Measurements from ENCODE around the gene ENDOV. TPM values are rescaled to one million over a fixed set of nuclear protein-coding genes. Genes with fewer than 3 reads are reported as not detected.

ENDOV gene
- total and polyA plus RNA-seq, 2 donors (not counting 3 experiments of a cell fraction or from before 2014, with no cell fraction given), result 20.4 to 25.9 TPM

DNA sequence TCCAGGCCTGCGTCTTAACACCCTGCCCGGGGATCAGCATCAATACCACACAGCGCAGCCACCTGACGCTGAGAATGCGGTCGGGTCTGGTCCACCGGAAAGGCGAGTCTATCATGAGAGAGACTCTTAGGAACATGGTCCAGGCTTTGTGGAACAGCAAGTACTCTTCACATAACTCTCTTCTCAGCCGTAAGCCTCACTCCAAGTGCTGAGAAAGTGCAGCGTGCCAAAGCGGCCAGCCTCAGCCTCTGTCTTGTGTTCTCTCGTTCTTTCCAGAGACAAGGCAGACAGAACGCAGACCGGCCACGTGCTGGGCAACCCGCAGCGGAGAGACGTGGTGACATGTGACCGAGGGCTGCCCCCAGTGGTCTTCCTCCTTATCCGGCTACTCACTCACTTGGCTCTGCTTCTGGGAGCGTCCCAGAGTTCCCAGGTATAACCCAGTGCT, 34.4 kb upstream of the ENDOV start:
- Histone ChIP-seq H3K4me1 (ENCODE audit: control insufficient read depth, extremely low read depth, insufficient read depth, low read length) (peaks cover 8% of the 10 kb centered on the region), H3K27ac (ENCODE audit: insufficient read depth, low read depth, low read length) (no peak overlapping the region), H2AFZ (ENCODE audit: low read depth, low read length) (no peak overlapping the region), H3K27me3 (ENCODE audit: control insufficient read depth in 2 of 2, insufficient read depth in 2 of 2, low read length in 2 of 2) (no peaks in the 10 kb centered on the region), H4K20me1 (replicated peaks; ENCODE audit: control insufficient read depth, extremely low read depth, insufficient read depth, low read length) (no peaks in the 10 kb centered on the region), H3K9me3 (replicated peaks; ENCODE audit: control insufficient read depth, insufficient read depth, low read length) (no peaks in the 10 kb centered on the region), H3K9ac (replicated peaks; ENCODE audit: extremely low read depth, insufficient read depth, low read length) (no peak overlapping the region), H3K4me2 (ENCODE audit: insufficient read depth, low read length) (no peak overlapping the region), H3K9me1 (replicated peaks; ENCODE audit: control insufficient read depth, extremely low read depth, insufficient read depth, low read length) (no peaks in the 10 kb centered on the region), H3K4me3 (replicated peaks in 1 of 3; ENCODE audit: insufficient read depth in 1 of 3, low read depth in 1 of 3, low read length in 3 of 3) (no peak overlapping the region), H3K36me3 (ENCODE audit: control insufficient read depth in 2 of 2, extremely low read depth in 1 of 2, insufficient read depth in 2 of 2, low read length in 2 of 2) (peaks cover 18 to 61% of the 10 kb centered on the region in 2 experiments), H3K79me2 (ENCODE audit: control insufficient read depth, insufficient read depth, low read length) (no peaks in the 10 kb centered on the region)
- DNase-seq (ENCODE audit: low read depth, low spot score), result no peak
- no peak for FAIRE-seq
- intact Hi-C loops (cut with micrococcal nuclease) (no loop called here), dilution Hi-C loops (cut with MboI; ENCODE audit: extremely low pct_ligation_motif_present, low sequenced_read_pairs) (no loop called here)
- POLR2A ChIA-PET, result no interaction called here
- BruUV-seq (replicated peaks), result no TSS peak
- CTCF ChIA-PET, result interaction anchor here (0.9 kb wide), 1 partner anchor 19 kb away, joined by 3 read pairs; no protein-coding TSS in a partner anchor
- TF ChIP-seq, protein P1, sequence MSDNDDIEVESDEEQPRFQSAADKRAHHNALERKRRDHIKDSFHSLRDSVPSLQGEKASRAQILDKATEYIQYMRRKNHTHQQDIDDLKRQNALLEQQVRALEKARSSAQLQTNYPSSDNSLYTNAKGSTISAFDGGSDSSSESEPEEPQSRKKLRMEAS (IDR thresholded peaks at IDR 0.05; ENCODE audit: insufficient read depth, insufficient read length), result no peak
- TF ChIP-seq FOS (IDR thresholded peaks at IDR 0.05; ENCODE audit: borderline replicate concordance, insufficient read depth, low read length) (no peak), EZH2 (IDR thresholded peaks at IDR 0.05; ENCODE audit: borderline replicate concordance, low read depth, low read length, severe bottlenecking) (no peak)

DNA sequence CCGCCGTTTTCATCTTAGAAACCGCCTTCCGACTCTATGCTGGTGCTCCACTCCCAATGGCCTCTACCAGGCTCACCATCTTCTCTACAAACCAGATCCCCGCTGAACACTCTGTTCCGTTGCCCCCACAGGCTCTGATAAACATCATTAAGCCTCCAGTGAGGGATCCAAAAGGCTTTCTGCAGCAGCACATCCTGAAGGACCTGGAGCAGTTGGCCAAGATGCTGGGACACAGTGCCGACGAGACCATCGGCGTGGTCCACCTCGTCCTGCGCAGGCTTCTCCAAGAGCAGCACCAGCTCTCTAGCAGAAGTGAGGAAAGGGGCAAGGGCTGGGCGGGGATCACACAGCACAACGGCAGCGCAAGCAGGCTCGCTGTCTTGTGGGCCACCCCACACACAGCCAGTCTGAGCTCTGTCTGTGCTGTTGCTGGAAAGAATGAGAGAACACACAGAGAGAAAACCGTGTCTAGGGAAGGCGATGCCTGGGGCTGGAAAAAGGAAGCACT, 33.5 kb upstream of the ENDOV start:
- Histone ChIP-seq H3K36me3 (ENCODE audit: control insufficient read depth in 2 of 2, extremely low read depth in 1 of 2, insufficient read depth in 2 of 2, low read length in 2 of 2) (peaks cover 15 to 65% of the 10 kb centered on the region in 2 experiments), H3K9me3 (replicated peaks; ENCODE audit: control insufficient read depth, insufficient read depth, low read length) (no peaks in the 10 kb centered on the region), H3K27me3 (ENCODE audit: control insufficient read depth in 2 of 2, insufficient read depth in 2 of 2, low read length in 2 of 2) (no peaks in the 10 kb centered on the region), H3K9ac (replicated peaks; ENCODE audit: extremely low read depth, insufficient read depth, low read length) (no peak overlapping the region), H3K79me2 (ENCODE audit: control insufficient read depth, insufficient read depth, low read length) (no peaks in the 10 kb centered on the region), H3K9me1 (replicated peaks; ENCODE audit: control insufficient read depth, extremely low read depth, insufficient read depth, low read length) (no peaks in the 10 kb centered on the region), H3K4me3 (replicated peaks in 1 of 3; ENCODE audit: insufficient read depth in 1 of 3, low read depth in 1 of 3, low read length in 3 of 3) (no peak overlapping the region), H2AFZ (ENCODE audit: low read depth, low read length) (no peak overlapping the region), H4K20me1 (replicated peaks; ENCODE audit: control insufficient read depth, extremely low read depth, insufficient read depth, low read length) (no peaks in the 10 kb centered on the region), H3K27ac (ENCODE audit: insufficient read depth, low read depth, low read length) (no peak overlapping the region), H3K4me2 (ENCODE audit: insufficient read depth, low read length) (no peak overlapping the region), H3K4me1 (ENCODE audit: control insufficient read depth, extremely low read depth, insufficient read depth, low read length) (peaks cover 8% of the 10 kb centered on the region)
- DNase-seq (ENCODE audit: low read depth, low spot score) (no peak), FAIRE-seq (no peak)
- BruUV-seq (replicated peaks), result no TSS peak
- ChIA-PET CTCF (interaction anchor here (0.5 to 0.6 kb wide), 2 partner anchors 35 to 155 kb away, joined by 4 read pairs; no protein-coding TSS in a partner anchor), POLR2A (no interaction called here)
- intact Hi-C loops (cut with micrococcal nuclease) (no loop called here), dilution Hi-C loops (cut with MboI; ENCODE audit: extremely low pct_ligation_motif_present, low sequenced_read_pairs) (no loop called here)
- TF ChIP-seq POLR2AphosphoS5 (IDR thresholded peaks at IDR 0.05; ENCODE audit: insufficient read depth, low read depth, low read length), result no peak
- TF ChIP-seq JUN (IDR thresholded peaks at IDR 0.05; ENCODE audit: borderline replicate concordance, insufficient read depth, insufficient read length, low read depth), result no peak
- TF ChIP-seq FOS (IDR thresholded peaks at IDR 0.05; ENCODE audit: borderline replicate concordance, insufficient read depth, low read length), result no peak

All from endothelial cell of umbilical vein (primary cell).